C4-2B (cell line): Measurements from ENCODE around the gene AGBL4.

Experiments
- CTCF ChIP-seq: fragments of 450-650 bp; conservative IDR thresholded peaks from 2 replicates; pipeline ENCODE4 v1.5.1; 2017; ENCODE audit warnings: mild to moderate bottlenecking
- ZFX ChIP-seq: fragments of 450-650 bp; IDR thresholded peaks from 2 replicates; pipeline ENCODE4 v1.6.1; 2017

- TF ChIP-seq CTCF (no peak), ZFX (no peak)
Measured at GRCh38 chr1:49208712-49209111, 815.0 kb downstream of the AGBL4 start.
